Measurements from ENCODE around the gene RBM22.

The RBM22 gene

GRCh38 chr5:150651924-150652671 is 48.8 kb downstream of the RBM22 start:
- no peak for DNase-seq

GRCh38 chr5:150651382-150651781 is 49.5 kb downstream of the RBM22 start:
- DNase-seq: no peak

GRCh38 chr5:150650021-150651006 is 50.5 kb downstream of the RBM22 start:
- DNase-seq: no peak

GRCh38 chr5:150649108-150650020 is 51.5 kb downstream of the RBM22 start:
- DNase-seq: no peak

- DNase-seq: no peak
These were observed 52.4 kb downstream of the RBM22 start for GRCh38 chr5:150648294-150649107.

GRCh38 chr5:150647275-150648251 is 53.3 kb downstream of the RBM22 start:
- no peak for DNase-seq

DNA sequence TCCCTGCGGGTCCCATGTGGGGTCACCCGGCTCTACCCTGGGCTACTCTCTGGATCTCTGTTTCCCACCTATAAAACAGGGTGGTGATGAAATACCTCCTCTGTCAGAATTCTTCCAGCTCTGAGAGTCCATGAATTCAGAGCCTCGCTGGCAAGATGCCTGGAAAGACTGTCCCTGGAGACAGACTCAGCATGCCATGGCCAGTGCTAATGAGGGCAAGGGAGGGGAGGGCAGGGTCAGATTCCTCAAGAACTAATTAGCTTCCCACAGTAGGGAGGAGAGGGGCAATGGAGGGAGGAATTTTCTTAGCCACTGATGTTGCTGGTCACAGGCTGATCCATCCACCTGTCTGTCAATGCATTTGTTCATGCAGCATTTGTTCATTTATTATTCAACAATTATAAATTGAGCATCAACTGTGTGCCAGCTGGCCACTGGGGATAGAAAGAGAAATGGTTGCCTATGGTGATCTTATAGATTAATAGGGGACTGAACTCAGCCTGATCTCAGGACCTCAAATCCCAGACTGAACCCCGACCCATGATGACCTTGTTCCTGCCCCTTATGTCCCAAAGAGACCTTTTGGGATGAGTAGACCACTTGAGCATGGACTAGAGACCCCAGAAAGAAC is 55.7 kb downstream of the RBM22 start:
- DNase-seq: no peak

DNA sequence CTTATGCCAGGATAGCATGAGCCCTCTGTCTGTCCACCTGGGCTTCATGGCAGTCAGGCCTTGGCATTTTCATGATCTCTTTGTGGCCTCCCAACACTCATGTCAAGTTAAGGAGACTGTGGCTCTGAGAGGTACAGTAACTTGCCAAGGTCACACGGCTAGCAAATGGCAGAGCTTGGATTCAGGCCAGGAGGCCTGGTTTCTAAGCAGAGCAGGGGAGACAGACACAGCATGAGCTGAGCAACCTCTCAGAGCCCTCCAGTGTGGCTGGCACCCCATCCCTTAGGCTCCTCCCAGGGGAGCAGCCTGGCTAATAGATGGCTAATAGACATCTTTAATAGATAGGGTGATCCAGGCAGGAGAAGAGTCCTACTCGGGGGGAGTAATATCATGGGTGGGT is 56.3 kb downstream of the RBM22 start:
- DNase-seq: no peak

GRCh38 chr5:150644058-150644457 is 56.8 kb downstream of the RBM22 start:
- DNase-seq: no peak

- DNase-seq: no peak
These were observed 57.7 kb downstream of the RBM22 start for GRCh38 chr5:150642991-150643710.

DNA sequence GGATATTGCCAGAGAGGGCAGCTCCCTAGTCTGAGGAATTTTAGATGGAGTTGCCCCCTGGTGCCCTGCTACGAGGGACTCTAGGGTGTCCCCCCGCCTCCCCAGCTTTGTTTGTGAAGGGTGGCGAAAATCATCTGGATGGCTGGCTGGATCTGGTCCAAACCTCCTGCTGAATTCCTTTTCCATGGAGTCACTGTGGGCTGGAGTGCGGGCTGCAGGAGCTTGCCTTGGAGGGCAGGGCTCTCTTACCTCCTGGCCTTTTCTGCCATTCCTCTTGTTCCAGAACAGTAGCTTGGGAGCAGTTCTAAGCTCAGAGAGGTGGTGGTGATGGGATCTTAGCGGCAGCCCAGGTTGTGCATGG is 58.3 kb downstream of the RBM22 start:
- DNase-seq: no peak

DNA sequence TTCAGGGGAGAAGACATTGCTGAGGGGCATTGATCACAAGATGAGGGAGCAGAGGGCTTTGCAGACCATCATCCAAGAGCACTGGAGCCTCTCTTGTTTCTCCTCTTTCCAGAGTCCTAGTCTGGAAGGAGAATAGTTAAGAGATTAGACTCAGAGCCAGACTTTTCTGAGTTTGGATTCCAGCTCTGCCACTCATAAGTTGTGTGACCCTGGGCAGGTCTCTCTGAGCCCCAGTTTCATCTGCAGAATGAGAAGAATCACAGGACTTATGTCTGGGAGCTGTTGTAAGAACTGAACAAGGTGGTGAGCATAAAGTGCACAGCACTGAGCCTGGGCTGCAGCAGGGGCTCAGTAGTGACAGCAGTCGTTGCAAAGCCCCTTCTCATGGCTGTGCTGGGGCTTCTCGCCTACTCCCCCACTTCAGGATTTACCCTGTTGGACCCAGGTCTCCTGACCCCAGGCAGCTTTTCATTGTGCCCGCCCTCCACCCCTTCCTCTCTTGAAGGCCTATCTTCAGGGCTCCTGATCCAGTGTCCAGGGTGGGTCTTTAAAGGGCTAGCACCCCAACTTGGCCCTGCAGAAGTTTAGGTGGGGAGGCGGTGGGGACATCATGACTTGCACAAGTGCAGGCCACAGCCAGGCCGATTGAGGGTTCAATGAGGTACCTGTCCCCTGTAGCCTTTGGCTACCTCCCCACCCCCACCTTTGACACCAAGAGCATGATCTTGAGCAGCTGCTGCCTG is 58.9 kb downstream of the RBM22 start:
- DNase-seq: no peak

DNA sequence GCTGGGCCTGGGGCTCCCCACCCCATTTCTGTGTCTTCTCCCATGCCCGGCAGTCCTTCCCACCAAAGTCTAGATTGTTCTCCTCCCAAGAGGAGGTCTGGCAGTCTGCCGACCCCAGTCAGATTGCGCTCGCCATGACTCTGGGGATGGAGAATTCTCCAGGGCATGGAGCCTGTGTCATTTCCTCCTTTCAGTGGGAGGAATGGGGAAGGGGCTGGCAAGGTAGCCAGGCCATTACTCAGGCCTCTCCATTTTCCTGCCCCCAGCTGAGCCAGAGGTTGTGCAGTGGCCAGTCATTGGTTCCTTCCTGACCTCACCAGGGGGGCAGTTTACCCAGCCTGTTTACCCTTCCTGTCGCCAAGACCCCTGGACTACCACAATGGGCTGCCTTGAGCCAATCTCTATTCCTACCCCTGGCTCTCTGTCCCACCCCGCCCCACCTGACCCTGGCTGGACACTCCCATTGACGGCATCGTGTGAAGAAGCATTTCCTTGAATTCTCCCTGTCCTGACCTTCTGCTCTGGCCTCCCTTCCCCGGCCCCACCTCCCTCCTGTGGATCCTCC is 59.8 kb downstream of the RBM22 start:
- DNase-seq: no peak

Data from stimulated activated CD4-positive, alpha-beta T cell treated with anti-CD3 and anti-CD28 coated beads, Interleukin-4, amount 100 ng/mL, for 4 hours (primary cell).